ENCODE data around the gene ADORA1. TPM values are rescaled to one million over a fixed set of nuclear protein-coding genes. Genes with fewer than 3 reads are reported as not detected.

The ADORA1 gene
- total RNA-seq, 2 experiments from 2014 or later = not detected

DNA sequence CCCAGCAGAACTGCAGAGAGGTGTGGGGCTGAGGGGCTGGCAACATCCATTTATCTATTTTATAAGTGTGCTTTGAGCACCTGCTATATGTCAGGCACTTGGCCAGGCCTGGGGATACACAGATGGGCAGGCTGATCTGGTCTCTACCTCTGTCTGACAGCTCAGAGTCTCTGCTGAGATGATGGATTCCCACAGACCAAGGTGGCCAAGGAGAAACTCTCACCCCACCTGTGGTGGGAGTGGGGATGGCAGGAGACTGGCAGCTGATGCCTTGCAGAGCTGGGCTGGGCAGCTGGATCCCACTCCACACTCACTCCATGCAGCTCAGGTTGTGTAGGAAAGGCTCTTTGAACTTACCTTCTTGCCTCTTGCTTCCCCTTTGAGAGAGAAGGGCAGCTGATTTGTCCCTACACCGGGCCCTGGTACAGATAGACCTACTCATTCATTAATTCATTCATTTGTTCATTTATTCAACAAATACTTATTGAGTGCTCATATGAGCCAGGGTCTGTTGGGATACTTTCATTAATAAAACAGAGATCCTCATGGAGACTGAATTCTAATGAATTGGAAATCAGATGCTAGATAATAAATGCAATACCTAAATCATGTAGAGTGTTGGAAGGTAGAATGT is 9.0 kb downstream of the ADORA1 start:
- H3K27me3 ChIP-seq (ENCODE audit: control insufficient read depth in 1 of 2, insufficient read depth in 2 of 2, low read length in 2 of 2) = no peaks in the 10 kb centered on the region

DNA sequence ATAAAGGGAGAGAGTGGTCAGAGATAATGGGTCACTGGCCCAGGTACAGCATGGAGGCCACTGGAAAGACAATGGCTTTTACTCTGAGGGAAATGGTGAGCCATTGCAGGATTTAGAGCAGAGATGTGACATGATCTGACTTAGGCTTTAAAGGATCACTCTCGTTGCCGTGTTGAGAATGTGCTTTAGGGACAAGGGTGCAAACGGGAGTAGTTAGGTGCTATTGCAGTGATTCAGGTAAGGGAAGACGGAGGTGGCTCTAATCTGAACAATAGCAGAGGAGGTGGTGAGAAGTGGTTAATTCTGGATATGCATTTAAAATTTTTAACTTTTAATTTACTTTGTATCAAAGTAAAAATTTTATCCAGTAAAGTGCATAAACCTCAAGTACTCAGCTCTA is 9.8 kb downstream of the ADORA1 start:
- Mint-ChIP-seq H3K27me3 (peaks cover 23% of the 10 kb centered on the region), H3K4me1 (ENCODE audit: low read depth) (no peaks in the 10 kb centered on the region), H3K27ac (no peak overlapping the region), H3K36me3 (ENCODE audit: low read depth) (no peaks in the 10 kb centered on the region), H3K4me3 (no peak overlapping the region), H3K9me3 (no peaks in the 10 kb centered on the region)
- DNase-seq = no peak
- ChIA-PET CTCF (no interaction called here), POLR2A (no interaction called here)
- H3K36me3 ChIP-seq (ENCODE audit: insufficient read depth, low read length) = no peaks in the 10 kb centered on the region
- intact Hi-C loops (cut with DNase I, micrococcal nuclease) = no loop called here
- H3K4me1 ChIP-seq (ENCODE audit: insufficient read depth, low read length) = peaks cover 6% of the 10 kb centered on the region
- TF ChIP-seq, protein P1, sequence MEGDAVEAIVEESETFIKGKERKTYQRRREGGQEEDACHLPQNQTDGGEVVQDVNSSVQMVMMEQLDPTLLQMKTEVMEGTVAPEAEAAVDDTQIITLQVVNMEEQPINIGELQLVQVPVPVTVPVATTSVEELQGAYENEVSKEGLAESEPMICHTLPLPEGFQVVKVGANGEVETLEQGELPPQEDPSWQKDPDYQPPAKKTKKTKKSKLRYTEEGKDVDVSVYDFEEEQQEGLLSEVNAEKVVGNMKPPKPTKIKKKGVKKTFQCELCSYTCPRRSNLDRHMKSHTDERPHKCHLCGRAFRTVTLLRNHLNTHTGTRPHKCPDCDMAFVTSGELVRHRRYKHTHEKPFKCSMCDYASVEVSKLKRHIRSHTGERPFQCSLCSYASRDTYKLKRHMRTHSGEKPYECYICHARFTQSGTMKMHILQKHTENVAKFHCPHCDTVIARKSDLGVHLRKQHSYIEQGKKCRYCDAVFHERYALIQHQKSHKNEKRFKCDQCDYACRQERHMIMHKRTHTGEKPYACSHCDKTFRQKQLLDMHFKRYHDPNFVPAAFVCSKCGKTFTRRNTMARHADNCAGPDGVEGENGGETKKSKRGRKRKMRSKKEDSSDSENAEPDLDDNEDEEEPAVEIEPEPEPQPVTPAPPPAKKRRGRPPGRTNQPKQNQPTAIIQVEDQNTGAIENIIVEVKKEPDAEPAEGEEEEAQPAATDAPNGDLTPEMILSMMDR (IDR thresholded peaks at IDR 0.05) = no peak
- ATAC-seq (ENCODE audit: poor library complexity) = no peak
- no peaks in the 10 kb centered on the region for H3K9me3 ChIP-seq (ENCODE audit: control insufficient read depth in 1 of 2, insufficient read depth in 1 of 2, low read length in 2 of 2)
- H3K27me3 ChIP-seq (ENCODE audit: control insufficient read depth in 1 of 2, insufficient read depth in 2 of 2, low read length in 2 of 2) = no peaks in the 10 kb centered on the region
- H3K27ac ChIP-seq (ENCODE audit: low read depth in 1 of 2, low read length in 2 of 2) = no peak overlapping the region
- H3K4me3 ChIP-seq (ENCODE audit: low read length) = no peak overlapping the region

More for the DNA sequence above, 9.0 kb downstream of the ADORA1 start:
- Histone ChIP-seq H3K27ac (ENCODE audit: low read depth in 1 of 2, low read length in 2 of 2) (no peak overlapping the region), H3K36me3 (ENCODE audit: insufficient read depth, low read length) (no peaks in the 10 kb centered on the region), H3K4me3 (ENCODE audit: low read length) (no peak overlapping the region), H3K9me3 (ENCODE audit: control insufficient read depth in 1 of 2, insufficient read depth in 1 of 2, low read length in 2 of 2) (no peaks in the 10 kb centered on the region), H3K4me1 (ENCODE audit: insufficient read depth, low read length) (peaks cover 6% of the 10 kb centered on the region)
- H3K4me1 Mint-ChIP-seq (ENCODE audit: low read depth) = no peaks in the 10 kb centered on the region
- intact Hi-C loops (cut with DNase I, micrococcal nuclease) = no loop called here
- no peak for DNase-seq
- no peak for ATAC-seq (ENCODE audit: poor library complexity)
- H3K4me3 Mint-ChIP-seq = no peak overlapping the region
- H3K9me3 Mint-ChIP-seq = no peaks in the 10 kb centered on the region
- no peaks in the 10 kb centered on the region for H3K36me3 Mint-ChIP-seq (ENCODE audit: low read depth)
- TF ChIP-seq, protein P1 (IDR thresholded peaks at IDR 0.05) = no peak
- ChIA-PET CTCF (interaction anchor here (0.6 kb wide), 1 partner anchor 746 kb away, joined by 3 read pairs; no protein-coding TSS in a partner anchor), POLR2A (no interaction called here)
- peaks cover 17% of the 10 kb centered on the region for H3K27me3 Mint-ChIP-seq
- no peak overlapping the region for H3K27ac Mint-ChIP-seq

DNA sequence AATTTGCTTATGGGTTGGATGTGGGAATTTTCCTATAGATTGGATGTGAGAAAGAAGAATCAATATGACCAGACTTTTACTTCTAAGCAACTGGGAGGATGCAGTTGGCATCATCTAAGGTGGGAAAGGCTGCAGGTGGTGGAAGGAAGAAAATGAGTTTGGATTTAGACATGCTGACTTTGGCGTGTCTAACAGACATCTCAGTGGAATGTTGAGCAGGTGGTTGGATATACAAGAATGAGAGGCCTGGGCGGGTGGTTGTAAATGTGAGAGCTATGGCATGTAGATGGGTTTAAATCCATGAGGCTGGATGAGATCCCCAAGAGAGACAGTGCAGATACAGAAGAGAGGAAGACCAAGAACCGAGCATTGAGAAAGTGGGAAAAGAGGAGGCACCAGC is 10.5 kb downstream of the ADORA1 start:
- H3K27me3 ChIP-seq (ENCODE audit: control insufficient read depth in 1 of 2, insufficient read depth in 2 of 2, low read length in 2 of 2) = peaks cover 0 to under 1% of the 10 kb centered on the region in 2 experiments
- H3K27ac Mint-ChIP-seq = no peak overlapping the region
- peaks cover 6% of the 10 kb centered on the region for H3K4me1 ChIP-seq (ENCODE audit: insufficient read depth, low read length)
- H3K9me3 Mint-ChIP-seq = no peaks in the 10 kb centered on the region
- intact Hi-C loops (cut with DNase I, micrococcal nuclease) = no loop called here
- TF ChIP-seq, protein P1 (IDR thresholded peaks at IDR 0.05) = no peak
- no peaks in the 10 kb centered on the region for H3K36me3 Mint-ChIP-seq (ENCODE audit: low read depth)
- DNase-seq = no peak
- no peak for ATAC-seq (ENCODE audit: poor library complexity)
- H3K4me3 Mint-ChIP-seq = no peak overlapping the region
- H3K4me1 Mint-ChIP-seq (ENCODE audit: low read depth) = no peaks in the 10 kb centered on the region
- POLR2A ChIA-PET = no interaction called here
- no peak overlapping the region for H3K27ac ChIP-seq (ENCODE audit: low read depth in 1 of 2, low read length in 2 of 2)
- H3K36me3 ChIP-seq (ENCODE audit: insufficient read depth, low read length) = no peaks in the 10 kb centered on the region
- H3K9me3 ChIP-seq (ENCODE audit: control insufficient read depth in 1 of 2, insufficient read depth in 1 of 2, low read length in 2 of 2) = peaks cover 0 to 6% of the 10 kb centered on the region in 2 experiments
- CTCF ChIA-PET = interaction anchor here (0.6 kb wide), 1 partner anchor 225 kb away, joined by 3 read pairs; no protein-coding TSS in a partner anchor
- peaks cover 23% of the 10 kb centered on the region for H3K27me3 Mint-ChIP-seq
- H3K4me3 ChIP-seq (ENCODE audit: low read length) = no peak overlapping the region
